ENCODE results near the gene CHCT1. TPM values are rescaled to one million over a fixed set of nuclear protein-coding genes. Genes with fewer than 3 reads are reported as not detected.
"Not testable (repeated sequence)": the region's sequence is repeated elsewhere in the genome, so short reads cannot be mapped to it uniquely, and the experiment has no call there.

Gene CHCT1
- total and polyA plus RNA-seq, 3 donors from 2014 or later, result 64.0 to 281 (median 102) TPM

- H3K27me3 ChIP-seq, result no peaks in the 10 kb centered on the region
- no peaks in the 10 kb centered on the region for H3K4me1 ChIP-seq
- TF ChIP-seq, protein P1, sequence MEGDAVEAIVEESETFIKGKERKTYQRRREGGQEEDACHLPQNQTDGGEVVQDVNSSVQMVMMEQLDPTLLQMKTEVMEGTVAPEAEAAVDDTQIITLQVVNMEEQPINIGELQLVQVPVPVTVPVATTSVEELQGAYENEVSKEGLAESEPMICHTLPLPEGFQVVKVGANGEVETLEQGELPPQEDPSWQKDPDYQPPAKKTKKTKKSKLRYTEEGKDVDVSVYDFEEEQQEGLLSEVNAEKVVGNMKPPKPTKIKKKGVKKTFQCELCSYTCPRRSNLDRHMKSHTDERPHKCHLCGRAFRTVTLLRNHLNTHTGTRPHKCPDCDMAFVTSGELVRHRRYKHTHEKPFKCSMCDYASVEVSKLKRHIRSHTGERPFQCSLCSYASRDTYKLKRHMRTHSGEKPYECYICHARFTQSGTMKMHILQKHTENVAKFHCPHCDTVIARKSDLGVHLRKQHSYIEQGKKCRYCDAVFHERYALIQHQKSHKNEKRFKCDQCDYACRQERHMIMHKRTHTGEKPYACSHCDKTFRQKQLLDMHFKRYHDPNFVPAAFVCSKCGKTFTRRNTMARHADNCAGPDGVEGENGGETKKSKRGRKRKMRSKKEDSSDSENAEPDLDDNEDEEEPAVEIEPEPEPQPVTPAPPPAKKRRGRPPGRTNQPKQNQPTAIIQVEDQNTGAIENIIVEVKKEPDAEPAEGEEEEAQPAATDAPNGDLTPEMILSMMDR (IDR thresholded peaks at IDR 0.05), result peak; percentile 64 to 89 (median 89)
- TF ChIP-seq POLR2A (IDR thresholded peaks at IDR 0.05), result no peak
- intact Hi-C loops (cut with DNase I; ENCODE audit: low total_unique reads), result no loop called here
- DNase-seq, result peak; percentile 66
- H3K9me3 ChIP-seq, result no peaks in the 10 kb centered on the region
- no peaks in the 10 kb centered on the region for H3K36me3 ChIP-seq (ENCODE audit: low read depth, missing control alignments)
- WGBS, 2 donors, result 1 to 5% methylated on average over 22 to 54 of the region's 66 CpGs
- H3K4me3 ChIP-seq, result peak overlapping the region; percentile 55 to 59
- H3K27ac ChIP-seq, result peak overlapping the region; percentile 20 to 62
Measured at GRCh38 chr17:60421273-60422161, 772 bp upstream of the CHCT1 start.

DNA sequence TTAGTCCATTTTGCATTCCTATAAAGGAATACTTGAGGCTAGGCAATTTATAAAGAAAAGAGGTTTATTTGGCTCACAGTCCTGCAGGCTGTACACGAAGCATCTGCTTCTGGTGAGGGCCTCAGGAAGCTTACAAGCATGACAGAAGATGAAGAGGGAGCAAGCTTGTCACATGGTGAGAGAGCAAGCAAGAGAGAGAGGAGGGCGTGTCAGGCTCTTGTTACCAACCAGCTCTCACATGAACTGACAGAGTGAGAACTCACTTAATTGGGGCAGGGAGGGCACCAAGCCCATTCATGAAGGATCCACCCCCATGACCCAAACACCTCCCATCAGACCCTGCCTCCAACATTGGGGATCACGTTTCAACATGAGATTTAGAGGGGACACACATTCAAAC, 1.6 kb downstream of the CHCT1 start:
- Histone ChIP-seq H3K27ac (no peak overlapping the region), H3K36me3 (ENCODE audit: low read depth, missing control alignments) (no peaks in the 10 kb centered on the region), H3K4me1 (no peaks in the 10 kb centered on the region), H3K4me3 (no peak overlapping the region), H3K27me3 (no peaks in the 10 kb centered on the region), H3K9me3 (no peaks in the 10 kb centered on the region)
- WGBS, 2 donors, result 78 to 87% methylated on average over 3 of the region's 3 CpGs
- no peak for DNase-seq
- TF ChIP-seq, protein P1 (IDR thresholded peaks at IDR 0.05), result no peak
- no peak for TF ChIP-seq POLR2A (IDR thresholded peaks at IDR 0.05)
- intact Hi-C loops (cut with DNase I; ENCODE audit: low total_unique reads), result no loop called here

GRCh38 chr17:60425626-60426025, 3.3 kb downstream of the CHCT1 start:
- WGBS, 2 donors, result 83 to 86% methylated on average over 2 to 6 of the region's 6 CpGs
- intact Hi-C loops (cut with DNase I; ENCODE audit: low total_unique reads), result no loop called here
- H3K9me3 ChIP-seq, result no peaks in the 10 kb centered on the region

DNA sequence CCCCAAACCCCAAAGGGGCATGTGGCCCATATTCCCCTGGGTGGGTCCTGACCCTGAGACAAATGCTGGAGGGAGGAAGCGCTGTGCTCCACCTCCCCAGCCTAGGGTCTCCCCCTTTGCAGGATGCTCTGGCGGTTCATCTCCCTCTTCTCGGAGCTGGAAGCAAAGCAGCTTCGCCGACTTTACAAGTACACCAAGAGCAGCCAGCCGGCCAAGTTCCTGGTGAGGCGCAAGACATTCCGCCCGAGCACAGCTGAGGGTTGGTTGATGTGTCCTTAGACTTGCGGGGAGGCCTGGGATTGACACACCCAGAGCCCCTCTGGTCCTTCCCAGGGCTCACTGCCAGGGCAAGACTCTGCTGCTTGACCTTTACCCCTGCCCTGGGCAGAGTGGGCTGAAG, 4.3 kb downstream of the CHCT1 start:
- no peak for DNase-seq
- WGBS, 2 donors, result 85 to 93% methylated on average over 3 to 10 of the region's 10 CpGs
- H3K27ac ChIP-seq, result no peak overlapping the region
- H3K36me3 ChIP-seq (ENCODE audit: low read depth, missing control alignments), result no peaks in the 10 kb centered on the region
- intact Hi-C loops (cut with DNase I; ENCODE audit: low total_unique reads), result no loop called here
- H3K4me1 ChIP-seq, result no peaks in the 10 kb centered on the region
- no peaks in the 10 kb centered on the region for H3K9me3 ChIP-seq
- H3K27me3 ChIP-seq, result no peaks in the 10 kb centered on the region
- TF ChIP-seq, protein P1 (IDR thresholded peaks at IDR 0.05), result no peak
- TF ChIP-seq POLR2A (IDR thresholded peaks at IDR 0.05), result no peak
- no peak overlapping the region for H3K4me3 ChIP-seq

More at GRCh38 chr17:60425626-60426025, 3.3 kb downstream of the CHCT1 start:
- H3K27me3 ChIP-seq, result no peaks in the 10 kb centered on the region
- H3K27ac ChIP-seq, result no peak overlapping the region
- no peaks in the 10 kb centered on the region for H3K36me3 ChIP-seq (ENCODE audit: low read depth, missing control alignments)
- H3K4me1 ChIP-seq, result no peaks in the 10 kb centered on the region
- TF ChIP-seq, protein P1 (IDR thresholded peaks at IDR 0.05), result no peak
- TF ChIP-seq POLR2A (IDR thresholded peaks at IDR 0.05), result no peak
- H3K4me3 ChIP-seq, result no peak overlapping the region
- no peak for DNase-seq

- H3K36me3 ChIP-seq (ENCODE audit: low read depth, missing control alignments); DNase-seq; intact Hi-C loops (cut with DNase I; ENCODE audit: low total_unique reads); H3K4me1 ChIP-seq; H3K9me3 ChIP-seq; H3K27ac ChIP-seq; H3K4me3 ChIP-seq; H3K27me3 ChIP-seq: not testable (repeated sequence)
- 87 to 93% methylated on average over 6 of the region's 6 CpGs for WGBS, 2 donors
Measured at GRCh38 chr17:60428491-60428890, 6.2 kb downstream of the CHCT1 start.

GRCh38 chr17:60430561-60430960, 8.3 kb downstream of the CHCT1 start:
- H3K27ac ChIP-seq; H3K4me1 ChIP-seq; H3K4me3 ChIP-seq; H3K27me3 ChIP-seq; H3K9me3 ChIP-seq; DNase-seq; H3K36me3 ChIP-seq (ENCODE audit: low read depth, missing control alignments): not testable (repeated sequence)
- intact Hi-C loops (cut with DNase I; ENCODE audit: low total_unique reads), result loop anchor here (10.0 kb wide), 1 partner anchor 296 kb away; no protein-coding TSS in a partner anchor
- 85 to 92% methylated on average over 7 of the region's 7 CpGs for WGBS, 2 donors

- H3K9me3 ChIP-seq; H3K4me3 ChIP-seq; H3K27ac ChIP-seq; H3K27me3 ChIP-seq; H3K36me3 ChIP-seq (ENCODE audit: low read depth, missing control alignments); H3K4me1 ChIP-seq; DNase-seq: not testable (repeated sequence)
- intact Hi-C loops (cut with DNase I; ENCODE audit: low total_unique reads), result loop anchor here (10.0 kb wide), 1 partner anchor 299 kb away; no protein-coding TSS in a partner anchor
- WGBS, 2 donors, result 94 to 99% methylated on average over 4 of the region's 4 CpGs
Measured at GRCh38 chr17:60433021-60433997, 11.0 kb downstream of the CHCT1 start.
